Smooth muscle cell of the brain vasculature (primary cell): Measurements from ENCODE around the gene MED10.

Source experiments
- DNase-seq: peaks from one replicate; pipeline ENCODE4 v3.0.0-alpha.2; 2012; ENCODE audit warnings: low read depth, low spot score

MED10 gene

DNA sequence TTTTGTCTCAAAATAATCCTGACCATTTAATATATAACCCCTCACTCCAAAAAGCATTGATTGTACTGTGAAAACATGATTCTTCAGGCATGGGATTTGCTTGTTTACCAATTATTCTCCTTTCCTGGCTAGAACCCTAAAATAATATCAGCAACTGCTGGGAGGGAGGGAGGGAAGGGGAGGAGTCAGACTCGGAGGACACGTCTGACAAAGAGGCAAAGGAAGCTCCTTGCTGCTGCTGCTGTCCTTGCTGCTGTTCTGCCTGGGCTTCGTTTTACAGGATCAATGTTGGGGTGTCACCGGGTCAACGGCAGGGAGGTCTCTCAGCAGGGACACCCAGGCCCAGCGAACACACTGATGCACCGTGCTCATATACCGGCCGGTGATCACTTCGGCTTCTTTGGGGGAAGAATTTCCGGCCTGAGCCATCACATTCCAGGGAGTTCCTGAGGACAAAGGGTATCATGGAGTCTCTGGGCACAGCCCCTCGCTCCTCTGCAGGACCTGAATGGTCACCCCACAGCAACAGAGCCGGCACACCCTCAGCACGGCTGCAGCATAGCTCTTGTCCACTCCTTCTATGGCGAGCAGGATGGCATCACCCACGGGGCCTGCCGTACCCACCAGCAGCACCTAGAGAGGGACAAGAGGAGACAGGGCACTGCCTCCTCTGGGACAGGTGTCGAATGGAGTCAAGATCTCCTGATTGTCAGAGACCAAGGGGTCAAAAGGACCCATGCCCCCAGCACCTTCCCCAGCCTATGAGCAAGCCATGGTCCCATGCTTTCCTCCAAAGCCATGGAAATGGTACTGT, 27.9 kb downstream of the MED10 start:
- no peak for DNase-seq

DNA sequence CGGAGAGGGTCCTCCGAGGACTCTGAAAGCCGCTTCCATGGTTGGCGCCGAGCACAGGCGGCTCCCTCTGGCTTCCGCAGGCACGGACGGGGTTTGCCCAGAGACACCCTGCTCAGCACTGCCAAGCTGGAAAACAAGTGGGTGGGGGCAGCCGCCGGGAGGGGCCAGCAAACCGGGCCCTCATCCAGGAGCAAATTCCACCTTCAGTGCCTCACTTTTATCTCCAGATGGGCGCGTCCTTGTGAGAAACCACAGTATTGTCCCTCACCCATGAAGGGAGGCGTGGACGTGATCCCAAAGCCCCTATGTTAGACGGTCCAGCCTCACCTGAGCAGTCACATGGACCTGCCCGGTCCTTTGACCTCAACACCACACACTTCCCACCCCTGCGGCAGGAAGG, 29.0 kb downstream of the MED10 start:
- no peak for DNase-seq

GRCh38 chr5:6348476-6349000, 29.8 kb downstream of the MED10 start:
- no peak for DNase-seq

DNA sequence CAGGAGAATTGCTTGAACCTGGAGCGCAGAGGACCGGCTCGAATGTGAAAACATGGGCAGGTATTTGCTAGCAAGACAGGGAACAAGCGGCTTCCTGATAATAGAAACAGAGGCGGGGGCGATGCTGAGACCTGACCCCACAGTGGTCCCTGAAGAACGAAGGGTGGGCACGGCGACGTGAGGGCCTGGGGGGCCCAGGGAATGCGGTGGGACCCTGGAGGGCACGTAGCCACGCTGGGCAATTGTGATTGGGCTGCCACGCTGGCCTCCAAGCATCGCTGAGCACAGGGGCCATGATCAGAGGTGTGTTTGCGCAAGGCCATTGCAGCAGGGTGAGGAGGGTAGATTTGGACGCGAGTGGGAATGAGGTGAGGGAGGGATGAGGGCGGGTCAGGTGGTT, 30.7 kb downstream of the MED10 start:
- DNase-seq, result no peak

GRCh38 chr5:6347165-6347564, 31.2 kb downstream of the MED10 start:
- DNase-seq, result no peak

GRCh38 chr5:6344593-6344989, 33.8 kb downstream of the MED10 start:
- no peak for DNase-seq

DNA sequence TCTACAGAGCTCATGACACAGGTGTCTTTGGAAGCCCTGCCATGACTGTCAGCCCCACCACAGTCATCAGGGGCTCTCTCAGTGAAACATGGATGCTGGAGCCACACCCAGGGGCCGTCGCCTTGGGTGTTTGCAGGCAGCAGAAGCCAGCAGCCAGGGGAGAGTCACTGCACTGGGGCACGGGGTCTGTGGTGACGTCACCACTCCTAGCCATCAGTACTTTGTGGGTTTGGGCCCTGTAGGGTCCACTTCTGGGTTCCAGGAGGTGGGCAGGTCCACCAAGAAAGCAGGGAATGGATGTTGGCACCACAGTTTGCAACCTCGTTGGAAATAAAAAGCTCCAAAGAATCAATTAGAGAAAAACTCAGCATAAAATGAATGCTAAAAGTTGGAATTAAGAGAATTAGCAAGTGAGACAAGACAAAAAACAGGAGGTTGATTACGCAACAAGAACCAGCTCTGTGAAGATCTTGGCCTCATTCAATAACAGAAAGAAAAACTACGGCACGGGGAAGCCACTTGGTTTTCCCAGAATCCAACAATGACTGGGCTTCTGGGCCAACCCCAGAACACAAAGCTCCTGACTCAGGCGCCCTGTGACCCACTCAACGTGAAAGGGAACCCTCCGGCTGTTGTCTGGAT, 34.3 kb downstream of the MED10 start:
- DNase-seq, result no peak

DNA sequence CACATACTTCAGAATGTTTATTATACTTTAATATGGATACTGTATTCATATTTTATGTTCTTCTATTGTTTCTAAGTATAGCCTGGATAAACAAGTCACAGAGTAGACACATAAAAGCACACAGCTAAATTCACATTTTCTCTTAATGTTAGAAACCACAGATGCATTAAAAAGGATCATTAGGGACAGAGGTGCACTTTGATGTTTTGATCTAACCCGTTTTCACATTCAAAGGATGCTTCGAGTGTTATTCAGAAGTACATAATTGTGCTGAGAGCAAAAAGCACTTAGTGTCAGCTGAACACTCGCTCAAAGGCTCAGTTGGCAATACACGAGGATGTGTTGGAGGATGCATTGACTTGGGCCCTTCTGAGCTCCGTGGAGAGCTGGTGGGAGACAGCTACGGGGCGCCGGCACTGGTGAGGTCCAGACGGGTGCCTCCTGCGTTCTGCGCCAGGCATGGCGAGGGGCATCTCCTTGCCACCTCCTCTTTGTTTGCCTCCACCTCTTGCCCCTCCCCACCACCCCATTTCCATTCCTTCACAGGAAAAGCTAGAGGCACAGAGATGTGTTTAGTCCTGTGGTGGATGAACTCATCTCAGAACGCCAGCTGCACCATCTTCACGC, 35.5 kb downstream of the MED10 start:
- DNase-seq, result no peak

- DNase-seq, result no peak
Observed at GRCh38 chr5:6340100-6340499, 38.2 kb downstream of the MED10 start.

DNA sequence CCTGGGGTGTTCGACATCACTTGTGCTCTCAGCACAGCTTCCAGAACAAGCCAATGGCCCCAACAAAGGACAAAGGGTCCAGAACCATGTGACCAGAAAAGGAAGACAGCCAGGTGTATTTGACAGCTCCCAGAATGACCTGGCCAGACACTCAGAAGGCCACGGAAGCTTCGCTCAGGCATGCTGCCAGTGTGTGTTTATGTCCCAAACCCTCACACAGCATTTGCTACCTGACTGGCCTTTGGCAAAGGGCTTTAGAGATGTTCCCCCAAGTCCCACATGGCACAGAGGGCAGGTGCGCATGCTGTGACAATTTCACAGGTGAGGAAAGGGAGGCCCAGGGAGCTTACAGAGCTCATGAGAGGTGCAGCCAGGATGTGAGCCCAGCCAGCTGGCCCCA, 39.5 kb downstream of the MED10 start:
- DNase-seq, result no peak

DNA sequence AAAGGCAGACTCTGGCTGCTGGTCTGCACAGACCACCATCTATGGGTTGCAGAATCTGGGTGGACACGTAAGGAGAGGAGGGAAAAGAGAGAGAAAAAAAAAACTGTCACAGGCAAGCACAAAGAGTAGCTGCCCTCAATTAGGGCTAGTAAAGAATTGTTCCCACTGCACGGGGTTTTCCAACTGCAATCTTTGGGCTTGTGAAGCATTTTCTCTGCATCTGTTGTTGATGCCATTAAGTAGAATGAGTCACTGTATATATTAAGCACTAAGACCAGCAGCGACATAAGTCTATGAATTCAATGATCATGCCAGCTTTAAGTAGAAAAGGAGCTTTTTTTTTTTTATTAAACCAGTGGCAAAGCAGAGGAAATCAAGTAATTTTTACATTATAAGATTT, 40.2 kb downstream of the MED10 start:
- DNase-seq, result no peak

- no peak for DNase-seq
Observed at GRCh38 chr5:6333182-6333905, 45.0 kb downstream of the MED10 start.

GRCh38 chr5:6328173-6328572, 50.2 kb downstream of the MED10 start:
- DNase-seq, result no peak

DNA sequence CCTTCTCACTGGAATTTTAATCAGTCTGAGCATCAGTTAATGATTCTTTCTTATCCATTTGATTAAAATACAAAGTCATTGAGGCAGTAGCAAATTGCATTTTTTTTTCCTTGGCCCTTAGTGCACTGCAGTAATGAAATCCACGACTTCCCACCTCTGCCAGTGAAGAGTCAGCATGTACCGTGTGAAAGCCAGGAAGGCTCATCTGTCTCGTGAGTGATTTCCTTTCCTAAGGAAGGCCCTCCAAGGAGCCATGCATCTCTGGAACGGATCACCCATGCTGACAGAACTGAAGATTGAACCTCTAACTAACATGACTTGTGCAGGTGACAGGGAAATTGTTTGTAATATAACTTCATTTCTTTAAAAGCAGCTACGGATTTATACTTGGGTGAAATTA, 51.6 kb downstream of the MED10 start:
- no peak for DNase-seq

GRCh38 chr5:6322163-6322713, 56.1 kb downstream of the MED10 start:
- no peak for DNase-seq
